GM12872 (cell line): Measurements from ENCODE around the gene ZNF700.

ENCODE experiments used
- TF ChIP-seq, protein P1 (sequence below): IDR thresholded peaks from 3 replicates; pipeline ENCODE4 v1.5.1; 2011; ENCODE audit warnings: low read depth, mild to moderate bottlenecking, low read length, moderate library complexity; ENCODE audit not compliant: insufficient read depth

Gene ZNF700

DNA sequence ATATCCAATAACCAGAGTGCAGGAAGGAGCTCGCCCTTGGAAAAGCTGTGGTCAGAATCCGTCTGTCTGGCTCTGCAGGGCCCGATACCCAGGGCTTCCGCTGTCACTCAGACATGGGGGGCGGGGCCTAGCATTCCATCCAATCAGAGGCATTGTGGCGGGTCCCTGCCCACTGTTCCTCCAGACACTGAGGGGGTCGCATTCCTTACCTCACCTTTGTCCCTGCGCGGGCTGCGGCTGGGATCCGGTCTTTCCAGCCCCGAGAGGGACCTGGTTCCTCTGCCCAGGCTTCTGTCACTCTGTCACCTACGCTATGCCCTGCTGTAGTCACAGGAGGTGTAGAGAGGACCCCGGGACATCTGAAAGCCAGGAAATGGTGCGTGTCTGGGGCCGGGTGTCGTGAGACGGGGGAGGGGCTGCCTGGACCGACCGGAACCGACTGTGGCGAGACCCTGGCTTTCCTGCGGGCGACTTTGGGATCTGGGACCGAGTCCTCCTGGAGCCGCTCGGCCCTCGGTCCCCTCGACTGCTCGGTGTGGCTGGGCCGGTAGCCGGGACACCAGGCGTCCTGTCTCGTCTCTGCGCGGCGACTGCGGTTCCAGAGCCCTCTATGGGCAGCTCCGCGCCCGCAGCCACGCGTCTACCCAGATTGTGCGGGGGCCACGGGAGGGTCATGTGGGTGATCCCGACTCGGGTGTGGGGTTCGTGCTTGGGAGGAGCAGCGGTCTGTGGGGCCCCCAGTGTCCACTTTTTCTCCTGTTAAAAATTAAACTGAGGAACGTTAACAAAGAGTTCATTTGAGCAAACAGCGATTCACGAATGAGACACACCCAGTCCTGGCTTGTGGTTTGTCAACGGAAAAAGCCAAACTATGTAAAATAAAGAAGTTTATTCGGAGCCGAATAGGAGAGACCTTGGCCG is 37.0 kb upstream of the ZNF700 start, which contains the start of gene ZNF69:
Gene ZNF69, plus strand, starts transcription at position 172 of the 921 bp plus-strand sequence. Its CDS starts 142 bp downstream, at position 314.
- TF ChIP-seq, protein P1, sequence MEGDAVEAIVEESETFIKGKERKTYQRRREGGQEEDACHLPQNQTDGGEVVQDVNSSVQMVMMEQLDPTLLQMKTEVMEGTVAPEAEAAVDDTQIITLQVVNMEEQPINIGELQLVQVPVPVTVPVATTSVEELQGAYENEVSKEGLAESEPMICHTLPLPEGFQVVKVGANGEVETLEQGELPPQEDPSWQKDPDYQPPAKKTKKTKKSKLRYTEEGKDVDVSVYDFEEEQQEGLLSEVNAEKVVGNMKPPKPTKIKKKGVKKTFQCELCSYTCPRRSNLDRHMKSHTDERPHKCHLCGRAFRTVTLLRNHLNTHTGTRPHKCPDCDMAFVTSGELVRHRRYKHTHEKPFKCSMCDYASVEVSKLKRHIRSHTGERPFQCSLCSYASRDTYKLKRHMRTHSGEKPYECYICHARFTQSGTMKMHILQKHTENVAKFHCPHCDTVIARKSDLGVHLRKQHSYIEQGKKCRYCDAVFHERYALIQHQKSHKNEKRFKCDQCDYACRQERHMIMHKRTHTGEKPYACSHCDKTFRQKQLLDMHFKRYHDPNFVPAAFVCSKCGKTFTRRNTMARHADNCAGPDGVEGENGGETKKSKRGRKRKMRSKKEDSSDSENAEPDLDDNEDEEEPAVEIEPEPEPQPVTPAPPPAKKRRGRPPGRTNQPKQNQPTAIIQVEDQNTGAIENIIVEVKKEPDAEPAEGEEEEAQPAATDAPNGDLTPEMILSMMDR, result 0 out of 3 replicates have a peak, but pooled peaks have one; percentile 12

DNA sequence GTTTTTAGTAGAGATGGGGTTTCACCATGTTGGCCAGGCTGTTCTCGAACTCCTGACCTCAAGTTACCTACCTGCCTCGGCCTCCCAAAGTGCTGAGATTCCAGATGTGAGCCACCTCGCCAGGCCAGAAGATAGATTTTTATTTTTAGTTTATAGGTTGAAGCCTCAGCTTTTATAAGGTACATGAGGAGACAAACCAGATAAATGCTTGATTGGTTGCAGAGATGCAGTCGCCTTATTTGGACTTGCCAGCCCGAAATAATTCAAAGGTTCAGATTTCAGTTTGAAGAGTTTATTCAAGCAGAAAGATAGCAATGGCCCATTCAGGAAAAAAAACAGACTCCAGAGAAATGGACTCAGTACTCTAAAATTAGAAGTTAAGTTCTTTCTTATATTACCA is 34.3 kb upstream of the ZNF700 start:
- TF ChIP-seq, protein P1, result no peak

DNA sequence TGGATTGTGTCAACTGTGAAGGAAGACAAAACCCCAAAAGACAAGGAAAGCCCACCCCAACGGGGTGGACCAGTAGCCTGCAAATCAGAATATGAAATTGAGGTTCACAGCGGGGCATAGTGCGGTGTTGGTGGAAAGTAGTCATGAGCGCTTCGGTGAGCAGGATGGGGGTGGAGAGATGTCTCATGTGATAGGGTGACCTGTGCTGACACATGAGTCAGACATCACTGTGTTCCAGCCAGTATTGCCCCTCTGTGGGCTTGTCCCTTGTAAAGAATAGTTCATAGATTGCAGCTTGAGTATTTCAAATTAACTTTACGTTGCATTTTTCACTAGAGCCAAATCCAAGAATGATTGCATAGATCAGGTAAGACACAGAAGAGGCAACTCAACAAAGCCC is 30.1 kb upstream of the ZNF700 start:
- TF ChIP-seq, protein P1, result no peak

DNA sequence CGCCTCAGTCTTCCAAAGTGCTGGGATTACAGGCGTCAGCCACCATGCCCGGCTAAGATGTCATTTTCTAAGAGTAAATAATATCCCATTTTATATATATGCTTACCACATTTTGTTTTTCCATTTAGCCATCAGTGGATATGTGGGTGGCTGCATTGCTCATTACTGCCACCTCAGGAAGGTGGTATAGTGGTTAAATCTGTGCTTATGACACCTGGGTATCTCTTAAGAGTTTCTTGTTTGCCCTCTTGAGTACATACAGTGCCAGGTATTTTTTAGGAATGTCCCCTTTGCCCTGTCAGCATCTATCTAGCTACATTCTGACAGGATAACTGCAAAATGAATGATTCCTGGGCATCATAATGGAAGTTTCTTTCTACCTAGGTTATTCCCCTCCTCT is 22.7 kb upstream of the ZNF700 start:
- TF ChIP-seq, protein P1, result no peak

DNA sequence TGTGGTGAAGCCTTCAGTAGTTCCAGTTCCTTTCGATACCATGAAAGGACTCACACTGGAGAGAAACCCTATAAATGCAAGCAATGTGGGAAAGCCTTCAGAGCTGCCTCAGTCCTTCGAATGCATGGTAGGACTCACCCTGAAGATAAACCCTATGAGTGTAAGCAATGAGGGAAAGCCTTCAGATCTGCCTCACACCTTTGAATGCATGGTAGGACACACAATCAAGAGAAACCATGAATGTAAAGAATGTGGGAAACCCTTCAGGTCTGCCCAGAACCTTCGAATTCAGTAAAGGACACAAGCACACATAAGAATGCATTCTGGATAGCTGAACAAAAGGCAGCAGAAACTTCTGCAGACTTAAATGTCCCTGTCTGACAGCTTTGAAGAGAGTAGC is 19.0 kb upstream of the ZNF700 start:
- TF ChIP-seq, protein P1, result no peak

DNA sequence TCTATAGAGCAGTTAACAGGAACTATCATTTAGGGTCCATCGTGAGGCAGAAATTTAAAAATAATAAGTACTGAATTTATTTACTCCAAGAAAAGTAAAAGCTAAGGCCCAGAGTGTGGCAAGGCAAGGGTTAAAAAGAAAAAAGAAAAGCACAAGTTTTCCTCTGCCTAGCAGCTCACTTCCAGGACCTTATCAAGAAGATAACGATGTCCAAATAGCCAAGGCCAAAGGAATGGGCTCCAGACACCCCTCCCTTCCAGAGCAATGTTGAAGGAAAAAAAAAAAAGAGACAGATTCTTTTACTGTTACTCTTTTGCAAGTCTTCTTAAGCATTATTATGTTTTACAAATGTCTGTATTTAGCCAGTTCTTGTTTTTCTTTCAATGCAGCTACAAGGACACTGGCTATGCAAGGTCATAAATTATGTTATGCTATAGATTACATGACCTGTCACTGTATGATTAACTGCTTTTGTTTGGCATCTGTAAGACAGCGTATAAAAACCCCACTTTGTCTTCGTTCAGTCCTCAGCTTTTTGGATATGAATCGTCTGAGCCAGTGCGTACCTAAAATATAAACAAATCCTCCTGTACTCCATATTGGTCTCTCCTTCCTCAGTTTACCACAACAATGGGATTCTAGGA is 2.9 kb upstream of the ZNF700 start:
- TF ChIP-seq, protein P1, result no peak

DNA sequence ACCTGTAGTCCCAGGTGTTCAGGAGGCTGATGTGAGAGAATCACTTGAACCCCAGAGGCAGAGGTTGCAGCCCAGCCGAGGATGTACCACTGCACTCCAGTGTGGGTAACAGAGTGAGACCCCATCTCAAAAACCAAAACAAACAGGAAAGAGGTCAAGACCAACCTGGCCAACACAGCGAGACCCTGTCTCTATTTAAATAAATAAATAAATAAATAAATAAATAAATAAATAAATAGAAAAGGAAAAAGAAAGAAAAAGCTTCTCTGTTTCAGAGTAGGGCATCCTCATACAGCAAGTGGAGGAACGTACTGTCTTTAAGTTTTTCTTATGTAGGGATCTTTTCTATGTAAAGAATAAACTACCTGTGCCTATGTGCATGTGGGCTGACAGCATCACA is 2.3 kb downstream of the ZNF700 start:
- TF ChIP-seq, protein P1, result no peak
